DOHH2 (cell line): Measurements from ENCODE around the gene DNAI1.

ENCODE experiments used
- H3F3A ChIP-seq: fragments of 200-600 bp; sonication (generic), shearing (Covaris generic); 2 replicates; pipeline ENCODE4 v1.6.0; 2016; ENCODE audit warnings: antibody characterized with exemption, mild to moderate bottlenecking; ENCODE audit not compliant: control insufficient read depth, insufficient read depth
- H3K27ac ChIP-seq: fragments of 200-600 bp; sonication (generic); 2 replicates; pipeline ENCODE4 v1.5.1; 2014; ENCODE audit warnings: low read depth, mild to moderate bottlenecking, low read length, moderate library complexity
- H3K27me3 ChIP-seq: fragments of 200-600 bp; sonication (generic); 2 replicates; pipeline ENCODE4 v1.6.1; 2014; ENCODE audit warnings: mild to moderate bottlenecking, low read length, mixed read lengths; ENCODE audit not compliant: control insufficient read depth
- H3K36me3 ChIP-seq: fragments of 200-600 bp; sonication (generic); 2 replicates; pipeline ENCODE4 v1.6.1; 2014; ENCODE audit warnings: mild to moderate bottlenecking, low read length, moderate library complexity, mixed read lengths; ENCODE audit not compliant: control insufficient read depth
- H3K4me1 ChIP-seq: fragments of 200-600 bp; sonication (generic); 2 replicates; pipeline ENCODE4 v1.6.1; 2014; ENCODE audit warnings: mild to moderate bottlenecking, low read length, mixed read lengths; ENCODE audit not compliant: control insufficient read depth
- H3K4me2 ChIP-seq: fragments of 200-600 bp; sonication (generic); 2 replicates; pipeline ENCODE4 v1.6.0; 2014; ENCODE audit warnings: mild to moderate bottlenecking, low read length, moderate library complexity
- H3K4me3 ChIP-seq: fragments of 200-600 bp; sonication (generic); 2 replicates; pipeline ENCODE4 v1.5.1; 2014; ENCODE audit warnings: mild to moderate bottlenecking, low read length, mixed read lengths
- H3K79me2 ChIP-seq: fragments of 200-600 bp; sonication (generic); 2 replicates; pipeline ENCODE4 v1.6.1; 2014; ENCODE audit warnings: mild to moderate bottlenecking, low read length, mixed read lengths; ENCODE audit not compliant: control insufficient read depth
- H3K9me2 ChIP-seq: fragments of 200-600 bp; sonication (generic); replicated peaks from 2 replicates; pipeline ENCODE4 v1.6.1; 2014; ENCODE audit warnings: mild to moderate bottlenecking, low read length, mixed read lengths; ENCODE audit not compliant: control insufficient read depth
- H3K9me3 ChIP-seq: fragments of 200-600 bp; sonication (generic); 2 replicates; pipeline ENCODE4 v1.6.1; 2014; ENCODE audit warnings: antibody characterized with exemption, low read length, mixed read lengths; ENCODE audit not compliant: control insufficient read depth, insufficient read depth
- H4K20me1 ChIP-seq: fragments of 200-600 bp; sonication (generic); 2 replicates; pipeline ENCODE4 v1.6.0; 2014; ENCODE audit warnings: low read depth, mild to moderate bottlenecking, antibody characterized with exemption, low read length, moderate library complexity; ENCODE audit not compliant: control insufficient read depth, insufficient read depth
- CTCF ChIP-seq: fragments of 200-600 bp; sonication (generic); IDR thresholded peaks from one replicate; pipeline ENCODE4 v1.5.1; 2014; ENCODE audit warnings: antibody characterized with exemption, mild to moderate bottlenecking, low read depth, low read length; ENCODE audit not compliant: poor library complexity, severe bottlenecking
- EZH2phosphoT487 ChIP-seq: fragments of 200-600 bp; sonication (generic); IDR thresholded peaks from 2 replicates; pipeline ENCODE4 v1.6.1; 2017; ENCODE audit warnings: borderline replicate concordance, mild to moderate bottlenecking, antibody characterized with exemption, low read length, moderate library complexity, mixed read lengths

DNAI1 gene

DNA sequence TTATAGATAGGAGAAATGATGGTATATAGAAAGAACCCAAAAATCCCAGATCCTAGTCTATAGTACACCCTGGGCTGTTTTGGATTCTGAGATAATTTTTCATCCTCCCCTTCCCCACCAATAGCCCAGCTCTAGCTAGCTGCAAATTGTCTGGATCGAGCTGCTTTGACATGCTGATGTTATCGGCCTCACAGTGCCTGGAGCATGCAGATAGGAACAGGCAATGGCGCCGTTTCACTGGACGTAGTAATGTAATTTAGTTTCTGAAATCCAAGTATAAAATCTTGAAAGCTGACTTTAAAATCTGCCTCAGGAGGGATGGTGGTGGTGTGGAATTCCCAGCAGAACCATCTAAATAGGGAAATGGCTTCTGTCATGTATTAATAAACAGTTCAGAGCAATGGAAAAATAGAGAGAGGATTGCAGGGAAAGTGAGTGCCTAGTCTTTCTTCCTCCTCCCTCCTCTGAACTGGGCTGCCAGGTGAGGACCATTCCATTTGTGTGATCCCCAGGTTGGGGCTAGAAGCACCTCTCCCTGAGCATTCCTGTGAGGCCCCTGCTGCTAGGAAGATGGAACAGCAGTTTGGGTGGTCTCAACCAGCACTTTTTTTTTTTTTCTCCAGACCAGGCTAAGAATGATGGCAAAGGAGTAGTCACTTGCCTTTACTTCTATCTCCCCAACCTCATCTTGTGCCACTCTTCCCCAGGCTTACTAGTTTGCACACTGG is 32.1 kb upstream of the DNAI1 start:
- no peaks in the 10 kb centered on the region for H3K27me3 ChIP-seq
- no peak overlapping the region for H3K4me2 ChIP-seq
- 0 out of 2 replicates have a peak, but pooled peaks cover 3% of the 10 kb centered on the region for H4K20me1 ChIP-seq

DNA sequence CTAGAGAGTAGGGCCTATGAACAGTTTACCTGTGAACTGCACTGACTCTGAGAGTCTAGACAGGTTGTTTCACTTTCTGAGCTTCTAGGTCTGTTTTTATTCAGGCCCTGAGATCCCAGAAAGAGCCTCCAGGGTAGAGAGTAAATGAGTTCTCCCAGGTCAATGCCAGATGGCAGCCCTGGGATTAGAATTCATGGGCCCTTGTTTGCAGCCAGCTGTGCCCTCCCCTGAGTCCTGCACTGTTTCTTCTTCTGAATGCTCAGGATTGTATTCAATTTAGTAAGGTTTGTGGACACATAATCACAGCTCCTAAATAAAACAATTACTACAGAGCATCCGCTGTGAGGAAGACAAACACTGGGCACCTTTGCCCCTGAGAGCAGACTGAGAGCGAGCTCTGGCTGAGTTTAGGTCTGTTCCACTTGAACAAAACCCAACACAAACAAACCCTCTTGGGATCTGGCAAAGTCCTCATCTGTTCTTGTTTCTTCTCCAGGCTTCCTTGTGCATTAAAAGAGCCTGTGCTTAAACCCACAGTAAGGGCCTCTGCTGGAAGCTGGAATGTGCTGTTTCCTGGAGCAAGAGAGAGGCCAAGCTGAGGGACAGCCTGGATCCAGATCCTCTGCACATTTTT is 30.2 kb upstream of the DNAI1 start:
- no peaks in the 10 kb centered on the region for H3F3A ChIP-seq
- H3K9me2 ChIP-seq: no peaks in the 10 kb centered on the region
- H3K27ac ChIP-seq: no peak overlapping the region
- no peaks in the 10 kb centered on the region for H4K20me1 ChIP-seq
- no peaks in the 10 kb centered on the region for H3K27me3 ChIP-seq
- no peaks in the 10 kb centered on the region for H3K9me3 ChIP-seq
- no peaks in the 10 kb centered on the region for H3K79me2 ChIP-seq
- H3K4me2 ChIP-seq: no peak overlapping the region
- TF ChIP-seq EZH2phosphoT487 (no peak), CTCF (no peak)
- H3K4me1 ChIP-seq: no peaks in the 10 kb centered on the region
- H3K4me3 ChIP-seq: no peak overlapping the region
- H3K36me3 ChIP-seq: no peaks in the 10 kb centered on the region

More for the DNA sequence above, 32.1 kb upstream of the DNAI1 start:
- no peak for TF ChIP-seq CTCF
- TF ChIP-seq EZH2phosphoT487: no peak
- Histone ChIP-seq H3K4me1 (no peaks in the 10 kb centered on the region), H3K27ac (no peak overlapping the region), H3K9me2 (no peaks in the 10 kb centered on the region), H3K9me3 (no peaks in the 10 kb centered on the region), H3K4me3 (no peak overlapping the region), H3K36me3 (no peaks in the 10 kb centered on the region), H3K79me2 (no peaks in the 10 kb centered on the region), H3F3A (no peaks in the 10 kb centered on the region)

- Histone ChIP-seq H3K4me2 (no peak overlapping the region), H4K20me1 (no peaks in the 10 kb centered on the region), H3K4me1 (no peaks in the 10 kb centered on the region), H3K36me3 (no peaks in the 10 kb centered on the region), H3F3A (no peaks in the 10 kb centered on the region), H3K9me3 (no peaks in the 10 kb centered on the region), H3K79me2 (no peaks in the 10 kb centered on the region), H3K27ac (no peak overlapping the region), H3K27me3 (no peaks in the 10 kb centered on the region), H3K9me2 (no peaks in the 10 kb centered on the region), H3K4me3 (no peak overlapping the region)
- TF ChIP-seq CTCF (no peak), EZH2phosphoT487 (no peak)
These were observed 27.7 kb upstream of the DNAI1 start for GRCh38 chr9:34430843-34431437.
